Breast epithelium (tissue), 4 donors: Measurements from ENCODE around the gene RITA1. TPM values are rescaled to one million over a fixed set of nuclear protein-coding genes. Genes with fewer than 3 reads are reported as not detected.

Source experiments
- DNase-seq, 2 donors: peaks; one replicate each; pipeline ENCODE4 v3.0.0-alpha.2; 2019; ENCODE audit warnings: low spot score in 2 of 2
- H3K27ac ChIP-seq, 2 donors: fragments of 200-600 bp; sonication (generic) in 1 of 2; one replicate each; pipeline ENCODE4 v1.5.1; 2016 to 2019; ENCODE audit warnings: mild to moderate bottlenecking in 1 of 2
- H3K27me3 ChIP-seq, 2 donors: fragments of 200-600 bp; sonication (generic) in 1 of 2; one replicate each; pipeline versions ENCODE4 v1.5.1 to v1.6.0; 2017 to 2019; ENCODE audit warnings: control low read depth in 1 of 2, mild to moderate bottlenecking in 1 of 2
- H3K36me3 ChIP-seq: fragments of 200-600 bp; one replicate; pipeline ENCODE4 v1.5.1; 2019
- H3K4me1 ChIP-seq, 2 donors: fragments of 200-600 bp; sonication (generic); one replicate each; pipeline ENCODE4 v1.5.1; 2016 to 2019; ENCODE audit warnings: control low read depth in 1 of 2
- H3K4me3 ChIP-seq, 3 donors: fragments of 200-600 bp; sonication (generic); 1 replicate in 2 of 3; 2 replicates in 1 of 3; pipeline ENCODE4 v1.5.1; 2016 to 2019; ENCODE audit warnings: mild to moderate bottlenecking in 3 of 3, moderate library complexity in 2 of 3
- H3K9me3 ChIP-seq, 2 donors: fragments of 200-600 bp; sonication (generic) in 1 of 2; one replicate each; pipeline ENCODE4 v1.5.1; 2016 to 2019; ENCODE audit warnings: control low read depth in 1 of 2
- CTCF ChIP-seq, 3 donors: fragments of 450-650 bp; IDR thresholded peaks; one replicate each; pipeline ENCODE4 v1.5.1; 2016 to 2017; ENCODE audit warnings: antibody characterized with exemption in 3 of 3, mild to moderate bottlenecking in 3 of 3, moderate library complexity in 3 of 3
- POLR2A ChIP-seq: fragments of 450-650 bp; IDR thresholded peaks from one replicate; pipeline ENCODE4 v1.6.1; 2016; ENCODE audit warnings: antibody characterized with exemption, mild to moderate bottlenecking, moderate library complexity
- POLR2AphosphoS5 ChIP-seq, 3 donors: sonication (generic); formaldehyde crosslinking; IDR thresholded peaks; one replicate each; pipeline ENCODE4 v1.6.1; 2017; ENCODE audit warnings: antibody characterized with exemption in 3 of 3
- intact Hi-C: fragments of 100-400 bp; cut with DNase I; formaldehyde crosslinking; loops from one replicate; pipeline ENCODE4 v1.15.1; 2023; ENCODE audit warnings: low total_unique reads
- total RNA-seq, 3 donors: library from RNA; depleted of rRNA; stranded (reverse); fragments of >200 nt; gene quantifications; one replicate each; pipeline ENCODE4 v1.1.0, GENCODE V29; 2016

RITA1 gene
- total RNA-seq, 3 donors from 2014 or later, result 9.4 to 22.4 (median 15.4) TPM

GRCh38 chr12:113155060-113155459 is 30.5 kb upstream of the RITA1 start:
- no peak for DNase-seq
- no peaks in the 10 kb centered on the region for H3K36me3 ChIP-seq
- intact Hi-C loops, result no loop called here
- H3K27ac ChIP-seq, result no peak overlapping the region
- TF ChIP-seq POLR2AphosphoS5 (IDR thresholded peaks at IDR 0.05) (no peak), POLR2A (no peak), CTCF (IDR thresholded peaks at IDR 0.05) (no peak)
- H3K4me3 ChIP-seq, result no peak overlapping the region
- H3K27me3 ChIP-seq, result peaks cover 0 to 8% of the 10 kb centered on the region in 2 donors
- H3K4me1 ChIP-seq, result no peaks in the 10 kb centered on the region
- no peaks in the 10 kb centered on the region for H3K9me3 ChIP-seq

GRCh38 chr12:113155646-113156045 is 29.9 kb upstream of the RITA1 start:
- H3K4me3 ChIP-seq, result no peak overlapping the region
- DNase-seq, result no peak
- TF ChIP-seq POLR2AphosphoS5 (IDR thresholded peaks at IDR 0.05) (no peak), CTCF (IDR thresholded peaks at IDR 0.05) (no peak), POLR2A (no peak)
- H3K27ac ChIP-seq, result no peak overlapping the region
- H3K27me3 ChIP-seq, result peaks cover 0 to 8% of the 10 kb centered on the region in 2 donors
- H3K36me3 ChIP-seq, result no peaks in the 10 kb centered on the region
- no peaks in the 10 kb centered on the region for H3K9me3 ChIP-seq
- H3K4me1 ChIP-seq, result no peaks in the 10 kb centered on the region
- intact Hi-C loops, result no loop called here

GRCh38 chr12:113157218-113157859 is 28.2 kb upstream of the RITA1 start:
- no peaks in the 10 kb centered on the region for H3K36me3 ChIP-seq
- intact Hi-C loops, result no loop called here

GRCh38 chr12:113158439-113159203 is 26.9 kb upstream of the RITA1 start:
- DNase-seq, result no peak
- TF ChIP-seq POLR2AphosphoS5 (IDR thresholded peaks at IDR 0.05) (no peak), POLR2A (no peak), CTCF (IDR thresholded peaks at IDR 0.05) (no peak)
- H3K9me3 ChIP-seq, result no peaks in the 10 kb centered on the region
- no peak overlapping the region for H3K4me3 ChIP-seq
- H3K27me3 ChIP-seq, result no peaks in the 10 kb centered on the region
- no peaks in the 10 kb centered on the region for H3K36me3 ChIP-seq
- no peaks in the 10 kb centered on the region for H3K4me1 ChIP-seq
- no peak overlapping the region for H3K27ac ChIP-seq
- intact Hi-C loops, result no loop called here

More at GRCh38 chr12:113157218-113157859, 28.2 kb upstream of the RITA1 start:
- Histone ChIP-seq H3K27ac (no peak overlapping the region), H3K4me1 (no peaks in the 10 kb centered on the region), H3K9me3 (no peaks in the 10 kb centered on the region), H3K4me3 (no peak overlapping the region), H3K27me3 (peaks cover 0 to 2% of the 10 kb centered on the region in 2 donors)
- TF ChIP-seq CTCF (IDR thresholded peaks at IDR 0.05) (no peak), POLR2AphosphoS5 (IDR thresholded peaks at IDR 0.05) (no peak), POLR2A (no peak)
- no peak for DNase-seq

- Histone ChIP-seq H3K27ac (no peak overlapping the region), H3K9me3 (no peaks in the 10 kb centered on the region), H3K27me3 (no peaks in the 10 kb centered on the region), H3K36me3 (no peaks in the 10 kb centered on the region), H3K4me3 (no peak overlapping the region), H3K4me1 (no peaks in the 10 kb centered on the region)
- intact Hi-C loops, result no loop called here
- no peak for DNase-seq
- TF ChIP-seq CTCF (IDR thresholded peaks at IDR 0.05), result no peak
Measured at GRCh38 chr12:113159937-113160336, 25.6 kb upstream of the RITA1 start.
